HG03025 (cell line): ENCODE measurements around the gene NEDD4L.
"Not testable (repeated sequence)": the region's sequence is repeated elsewhere in the genome, so short reads cannot be mapped to it uniquely, and the experiment has no call there.

Experiments used
- ATAC-seq: cut with Tn5 transposase; IDR thresholded peaks from one replicate; pipeline ENCODE4 v1.9.1; 2021; ENCODE audit warnings: mild to moderate bottlenecking, moderate library complexity; ENCODE audit not compliant: unreplicated experiment, low FRiP score

Gene NEDD4L

GRCh38 chr18:58276789-58277739, 233.0 kb downstream of the NEDD4L start:
- no peak for ATAC-seq

- ATAC-seq = no peak
Measured at GRCh38 chr18:58279504-58280175, 235.6 kb downstream of the NEDD4L start.

DNA sequence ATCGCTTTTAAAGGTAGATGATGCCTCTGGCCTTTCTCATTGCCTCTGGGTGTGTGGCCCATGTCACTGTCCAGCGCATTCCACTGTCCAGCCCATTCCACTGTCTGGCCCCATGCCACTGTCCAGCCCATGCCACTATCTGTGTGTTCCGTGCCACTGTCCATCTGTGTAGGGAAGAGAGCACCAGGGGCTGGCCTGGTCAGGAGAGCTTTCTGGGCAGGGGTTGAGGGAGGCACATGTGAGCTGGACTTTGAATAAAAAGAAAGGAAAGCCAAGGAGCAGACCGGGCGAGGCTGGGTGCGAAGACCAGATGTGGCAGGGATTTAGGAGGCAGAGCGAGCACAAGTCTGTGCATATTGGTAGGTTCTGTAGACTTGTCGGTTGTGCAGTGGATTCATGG, 236.2 kb downstream of the NEDD4L start:
- no peak for ATAC-seq

- not testable (repeated sequence) for ATAC-seq
Measured at GRCh38 chr18:58282872-58283271, 238.8 kb downstream of the NEDD4L start.

GRCh38 chr18:58284699-58285448, 240.8 kb downstream of the NEDD4L start:
- no peak for ATAC-seq

DNA sequence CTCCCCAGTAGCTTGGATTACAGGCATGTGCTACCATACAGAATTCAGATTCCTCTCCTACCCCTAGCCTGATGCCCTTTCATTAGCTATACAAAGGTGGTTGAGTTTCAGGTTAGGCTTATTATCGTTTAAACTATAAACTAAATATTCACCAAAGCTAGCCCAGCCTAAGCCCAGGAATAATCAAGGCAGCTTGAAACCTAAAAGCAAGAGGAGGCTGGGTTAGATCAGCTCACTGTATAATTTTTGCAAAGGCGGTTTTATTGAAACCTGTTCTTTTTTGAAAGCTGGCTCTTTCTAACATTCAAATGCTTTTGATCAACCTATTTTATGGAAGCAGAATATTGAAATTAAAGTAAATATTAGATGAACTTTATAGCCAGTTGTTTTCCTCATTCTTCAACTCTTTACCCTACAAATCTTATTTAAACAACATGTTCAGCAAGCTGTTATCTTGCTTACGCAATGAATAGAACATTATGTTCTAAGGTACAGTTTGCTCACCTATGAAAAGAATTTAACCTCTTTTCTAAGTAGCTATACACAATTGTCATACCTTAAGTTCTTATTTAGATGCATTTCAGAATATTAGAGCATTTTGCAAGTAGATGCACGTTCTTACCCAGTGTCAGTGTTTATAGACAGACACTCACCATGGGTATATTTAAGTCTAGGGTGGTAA, 241.6 kb downstream of the NEDD4L start:
- ATAC-seq = no peak

- no peak for ATAC-seq
Measured at GRCh38 chr18:58286632-58287352, 242.8 kb downstream of the NEDD4L start.

DNA sequence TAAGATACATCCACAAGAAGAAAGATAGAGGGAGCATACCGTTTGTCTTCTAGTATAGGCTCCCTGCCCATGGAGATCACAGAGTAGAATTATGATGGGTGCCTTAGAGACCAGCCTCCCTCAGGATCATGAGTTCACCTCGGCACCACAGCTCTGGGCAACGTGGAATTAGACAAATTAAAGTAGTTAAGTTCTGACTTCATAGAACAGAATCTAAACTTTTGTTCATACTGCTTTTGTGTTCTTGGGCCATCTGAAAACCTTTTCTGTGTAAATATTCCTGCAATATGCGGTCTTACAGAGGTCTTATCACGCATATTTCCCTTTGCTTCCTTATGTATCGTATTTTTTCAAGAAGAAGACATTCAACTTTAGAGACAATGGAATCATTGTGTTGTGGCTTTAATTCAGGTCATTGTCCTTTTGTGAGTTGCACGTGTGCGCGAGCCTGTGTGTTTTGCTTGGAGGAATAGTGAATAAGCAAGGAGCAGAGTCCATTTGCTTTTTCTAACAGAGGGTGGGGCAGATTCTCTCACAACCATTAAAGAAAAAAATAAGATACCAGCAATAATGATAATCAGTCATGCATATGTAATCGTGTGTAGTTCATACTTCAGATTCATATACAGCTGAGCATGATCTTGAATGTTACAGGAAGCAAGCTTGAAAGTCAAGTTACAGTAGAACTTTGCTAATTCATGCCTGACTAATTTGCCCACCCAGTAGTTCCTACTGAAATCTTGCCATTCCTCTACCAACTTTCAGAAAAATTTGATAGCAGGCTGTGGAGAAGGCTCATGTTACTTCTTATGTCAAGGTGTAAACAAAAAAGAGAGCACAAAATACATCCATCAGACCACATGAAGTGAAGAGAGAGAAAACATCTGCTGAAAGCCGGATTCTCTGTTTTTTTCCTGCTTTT, 243.6 kb downstream of the NEDD4L start:
- no peak for ATAC-seq

GRCh38 chr18:58288921-58289797, 245.1 kb downstream of the NEDD4L start:
- peak; percentile 89 for ATAC-seq

DNA sequence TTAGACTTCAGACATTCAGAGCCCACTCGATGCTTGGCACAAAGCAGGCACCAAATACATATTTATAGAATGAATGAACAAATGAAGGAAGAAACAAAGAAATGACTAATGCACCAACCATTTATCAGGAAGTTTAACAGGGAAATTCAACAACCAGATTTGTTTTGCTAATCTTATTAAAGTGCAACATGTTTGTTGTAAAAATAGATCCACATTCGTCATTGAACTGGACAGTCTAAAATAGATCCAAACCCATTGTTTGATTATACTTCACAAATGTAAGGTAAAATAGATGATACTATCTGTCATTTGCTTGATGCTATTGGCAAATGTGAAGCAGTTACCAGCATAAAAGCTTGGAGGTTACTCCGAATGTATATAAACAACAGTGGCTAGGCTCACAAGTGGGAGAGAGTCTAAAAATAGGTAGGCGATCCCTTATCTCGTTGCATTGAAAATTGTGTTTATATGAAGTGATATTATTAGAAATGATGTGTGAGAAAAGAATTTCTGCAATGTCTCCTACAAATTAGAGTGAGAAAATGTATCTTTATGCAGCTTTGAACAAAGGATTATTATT, 246.2 kb downstream of the NEDD4L start:
- ATAC-seq = no peak

GRCh38 chr18:58291131-58291530, 247.1 kb downstream of the NEDD4L start:
- no peak for ATAC-seq

DNA sequence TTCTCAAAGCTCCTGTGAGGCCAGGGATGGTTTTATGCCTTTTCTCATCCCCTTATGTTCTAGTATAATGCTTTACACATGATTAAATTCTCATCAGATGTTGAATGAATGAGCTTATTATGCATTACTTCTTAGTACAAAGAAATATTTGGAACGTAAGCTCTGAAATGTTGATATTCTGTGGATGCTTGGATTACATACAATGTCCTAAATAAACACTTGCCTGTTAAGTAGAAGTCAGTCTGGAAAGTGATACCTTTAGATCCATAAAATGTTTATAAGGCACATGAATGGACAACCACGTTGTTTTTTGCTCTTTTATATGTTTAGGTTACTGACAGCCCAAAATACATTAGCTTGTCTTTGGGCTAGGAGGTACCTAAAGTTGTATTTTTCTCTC, 248.6 kb downstream of the NEDD4L start:
- ATAC-seq = no peak

DNA sequence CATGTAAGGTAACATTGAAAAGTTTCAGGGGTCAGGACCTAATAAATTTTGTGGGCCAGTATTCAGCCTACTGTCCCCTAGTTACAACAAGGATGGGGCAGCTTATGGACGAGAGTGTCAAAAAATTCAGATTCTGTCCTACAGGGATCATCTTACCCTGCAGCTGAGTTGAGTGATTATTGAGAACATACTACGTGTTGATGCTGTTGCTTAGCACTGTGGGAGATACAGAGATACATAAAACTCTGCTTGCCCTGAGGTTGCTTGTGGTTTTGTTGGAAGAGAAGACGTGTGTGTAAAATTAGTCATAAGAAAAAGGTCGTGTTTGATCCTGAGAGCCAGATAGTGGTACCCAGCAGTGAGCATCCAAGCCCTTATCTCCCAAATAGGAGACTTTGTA, 253.2 kb downstream of the NEDD4L start:
- no peak for ATAC-seq

- ATAC-seq = no peak
Measured at GRCh38 chr18:58298251-58299134, 254.5 kb downstream of the NEDD4L start.

GRCh38 chr18:58299135-58299473, 255.1 kb downstream of the NEDD4L start:
- ATAC-seq = no peak

GRCh38 chr18:58299936-58300335, 255.9 kb downstream of the NEDD4L start:
- no peak for ATAC-seq

- no peak for ATAC-seq
Measured at GRCh38 chr18:58300867-58301266, 256.8 kb downstream of the NEDD4L start.
